Body of pancreas (tissue), 4 donors: Measurements from ENCODE around the gene AFF3. TPM values are rescaled to one million over a fixed set of nuclear protein-coding genes. Genes with fewer than 3 reads are reported as not detected.

Experiments
- ATAC-seq: fragments of 150-250 bp; one replicate; pipeline ENCODE4 v1.9.1; 2016
- DNase-seq, 4 donors: peaks; one replicate each; pipeline ENCODE4 v3.0.0-alpha.2; 2019
- H3K27ac ChIP-seq, 4 donors: fragments of 200-600 bp; sonication (generic); 1 replicate in 3 of 4; 2 replicates in 1 of 4; pipeline versions ENCODE4 v1.5.1 to v1.6.1; 2016 to 2019; ENCODE audit warnings: mild to moderate bottlenecking in 1 of 4, mixed read lengths in 1 of 4, moderate library complexity in 1 of 4
- H3K27me3 ChIP-seq, 2 donors: fragments of 200-600 bp; sonication (generic); one replicate each; pipeline ENCODE4 v1.6.0; 2016; ENCODE audit warnings: mild to moderate bottlenecking in 1 of 2
- H3K36me3 ChIP-seq, 2 donors: fragments of 200-600 bp; sonication (generic); replicated peaks in 1 of 2; 2 replicates each; pipeline ENCODE4 v1.5.1; 2016; ENCODE audit warnings: low read depth in 2 of 2; ENCODE audit not compliant: insufficient read depth in 1 of 2
- H3K4me1 ChIP-seq: fragments of 200-600 bp; sonication (generic); one replicate; pipeline ENCODE4 v1.6.0; 2016
- H3K4me3 ChIP-seq, 2 donors: fragments of 200-600 bp; sonication (generic); 1 replicate in 1 of 2; 2 replicates in 1 of 2; pipeline ENCODE4 v1.5.1; 2016 to 2019
- H3K9me3 ChIP-seq, 3 donors: fragments of 200-600 bp; sonication (generic); 1 replicate in 2 of 3; 2 replicates in 1 of 3; pipeline ENCODE4 v1.5.1; 2016
- CTCF ChIP-seq, 7 experiments: fragments of 450-650 bp in 4 of 7; fragments of 200-600 bp in 3 of 7; sonication (generic) in 3 of 7; IDR thresholded peaks; one replicate each; pipeline ENCODE4 v1.5.1; 2016 to 2019; ENCODE audit warnings: antibody characterized with exemption in 7 of 7
- POLR2A ChIP-seq, 3 donors: fragments of 450-650 bp; IDR thresholded peaks; one replicate each; pipeline ENCODE4 v1.6.1; 2016; ENCODE audit warnings: antibody characterized with exemption in 3 of 3, mild to moderate bottlenecking in 2 of 3
- WGBS, 2 donors: methylation state at CpG; one replicate each; pipeline ENCODE4 v1.1.5; 2017; 5-methylcytosine and 5-hydroxymethylcytosine counted together
- intact Hi-C: fragments of 100-400 bp; cut with DNase I; formaldehyde crosslinking; loops from one replicate; pipeline ENCODE4 v1.15.1; 2023
- total RNA-seq, 2 donors: library from RNA; depleted of rRNA; stranded (reverse); fragments of >200 nt; gene quantifications; one replicate each; pipeline ENCODE4 v1.1.0, GENCODE V29; 2016

The AFF3 gene
- total RNA-seq, 2 donors from 2014 or later, result 0.52 to 0.99 TPM

DNA sequence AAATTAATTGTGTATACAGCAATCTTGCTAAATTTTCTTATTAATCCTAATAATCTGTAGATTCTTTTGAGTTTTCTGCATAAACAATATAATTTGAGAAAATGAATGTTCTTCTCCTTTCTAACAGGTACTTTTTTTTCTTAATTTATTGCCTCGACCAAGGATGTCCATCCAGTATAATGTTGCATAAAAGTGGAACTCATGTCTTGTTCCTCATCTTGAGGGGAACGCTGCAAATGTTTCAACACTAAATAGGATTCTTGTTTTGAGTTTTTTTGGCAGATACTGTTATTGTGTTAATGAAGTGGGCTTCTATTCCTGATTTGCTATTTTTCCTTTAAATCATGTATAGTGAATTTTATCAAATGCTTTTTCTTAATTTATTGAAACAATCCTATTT lies 408.2 kb downstream of the AFF3 start:
- no peak overlapping the region for H3K27ac ChIP-seq
- no peaks in the 10 kb centered on the region for H3K4me1 ChIP-seq
- 54 to 69% methylated on average over 2 of the region's 2 CpGs for WGBS, 2 donors
- intact Hi-C loops, result no loop called here
- no peak overlapping the region for H3K4me3 ChIP-seq
- TF ChIP-seq POLR2A (IDR thresholded peaks at IDR 0.05) (no peak), CTCF (IDR thresholded peaks at IDR 0.05) (no peak)
- ATAC-seq (no peak), DNase-seq (no peak)
- H3K27me3 ChIP-seq, result no peaks in the 10 kb centered on the region
- H3K36me3 ChIP-seq, result no peaks in the 10 kb centered on the region
- no peaks in the 10 kb centered on the region for H3K9me3 ChIP-seq

DNA sequence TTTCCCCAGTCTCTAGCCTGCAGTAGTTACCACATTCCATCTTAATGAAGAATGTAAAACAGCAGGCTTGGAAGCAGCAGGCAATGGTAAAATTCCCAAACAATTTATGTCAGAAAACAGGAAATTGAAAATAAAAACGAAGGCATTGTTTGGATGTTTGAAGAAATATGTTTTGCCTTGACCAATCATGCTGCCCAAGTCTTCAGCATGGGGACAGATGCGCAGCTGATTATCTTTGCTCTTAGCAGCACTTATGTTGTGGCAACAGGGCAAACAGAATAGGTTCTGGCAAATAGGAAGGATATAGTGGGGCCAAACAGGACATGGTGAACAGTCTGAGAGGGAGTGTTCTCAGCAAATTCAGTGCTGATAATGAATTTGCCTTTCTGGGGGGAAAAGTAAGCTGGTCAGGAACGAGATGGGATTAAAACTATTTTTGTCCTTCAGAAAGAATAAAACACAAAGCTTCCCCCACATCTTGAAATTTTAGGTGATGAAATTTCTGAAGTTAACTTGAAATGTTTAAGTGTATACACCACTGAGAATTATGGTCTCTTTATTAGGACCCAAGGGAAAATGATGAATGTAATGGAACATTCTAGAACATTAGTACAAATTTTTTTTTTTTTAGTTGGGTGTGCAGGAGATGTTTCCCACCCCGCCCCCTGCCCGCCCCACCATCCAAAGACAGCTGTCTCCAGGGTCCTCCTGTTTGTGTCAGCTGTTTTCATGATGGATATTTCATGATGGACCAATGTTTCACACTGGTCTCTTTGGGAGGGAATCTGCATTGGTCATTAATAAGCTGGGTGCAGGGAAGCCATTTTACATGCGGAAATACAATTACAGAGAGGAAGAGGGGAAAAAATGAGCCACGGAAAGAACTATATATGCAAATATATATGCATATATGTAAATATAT lies 413.0 kb downstream of the AFF3 start:
- ATAC-seq (no peak), DNase-seq (no peak)
- Histone ChIP-seq H3K36me3 (no peaks in the 10 kb centered on the region), H3K27ac (no peak overlapping the region), H3K4me3 (no peak overlapping the region), H3K9me3 (no peaks in the 10 kb centered on the region), H3K4me1 (no peaks in the 10 kb centered on the region), H3K27me3 (no peaks in the 10 kb centered on the region)
- WGBS, 2 donors, result 74 to 87% methylated on average over 7 of the region's 7 CpGs
- intact Hi-C loops, result loop anchor here (10.0 kb wide), 1 partner anchor 515 kb away; no protein-coding TSS in a partner anchor
- TF ChIP-seq POLR2A (IDR thresholded peaks at IDR 0.05), result no peak
- no peak for TF ChIP-seq CTCF (IDR thresholded peaks at IDR 0.05)

DNA sequence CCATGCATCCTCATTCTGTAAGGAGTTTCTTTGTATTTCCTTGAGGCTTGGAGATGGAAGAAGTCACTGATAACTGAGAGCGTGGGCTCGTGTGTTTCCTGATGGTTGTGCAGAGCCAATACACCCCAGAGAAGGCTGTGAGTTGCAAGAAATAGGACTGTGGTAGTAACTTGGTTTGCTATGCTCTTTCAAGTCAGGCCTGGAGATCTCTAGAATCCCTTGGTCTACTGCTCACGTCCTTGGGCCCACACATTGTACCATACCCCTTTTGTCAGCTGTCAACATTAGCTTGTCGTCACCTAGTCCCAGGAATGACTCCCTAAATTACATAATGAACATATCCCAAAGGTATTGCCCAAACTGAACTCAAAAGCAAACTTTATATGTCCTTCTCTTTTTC lies 414.2 kb downstream of the AFF3 start:
- ATAC-seq, result no peak
- DNase-seq, result no peak
- H3K4me1 ChIP-seq, result no peaks in the 10 kb centered on the region
- no peaks in the 10 kb centered on the region for H3K36me3 ChIP-seq
- no peak for TF ChIP-seq CTCF (IDR thresholded peaks at IDR 0.05)
- TF ChIP-seq POLR2A (IDR thresholded peaks at IDR 0.05), result no peak
- H3K27ac ChIP-seq, result no peak overlapping the region
- no peaks in the 10 kb centered on the region for H3K9me3 ChIP-seq
- H3K4me3 ChIP-seq, result no peak overlapping the region
- H3K27me3 ChIP-seq, result no peaks in the 10 kb centered on the region
- intact Hi-C loops, result loop anchor here (10.0 kb wide), 1 partner anchor 517 kb away; no protein-coding TSS in a partner anchor
- 67 to 77% methylated on average over 4 of the region's 4 CpGs for WGBS, 2 donors

- no peak for DNase-seq
- WGBS, 2 donors, result 56 to 59% methylated on average over 1 of the region's 1 CpG
- no peak for ATAC-seq
- intact Hi-C loops, result loop anchor here (10.0 kb wide), 1 partner anchor 518 kb away; no protein-coding TSS in a partner anchor
- Histone ChIP-seq H3K27ac (no peak overlapping the region), H3K9me3 (peaks cover 0 to 7% (median 0%) of the 10 kb centered on the region in 3 donors), H3K36me3 (no peaks in the 10 kb centered on the region), H3K27me3 (no peaks in the 10 kb centered on the region), H3K4me1 (no peaks in the 10 kb centered on the region), H3K4me3 (no peak overlapping the region)
- TF ChIP-seq CTCF (IDR thresholded peaks at IDR 0.05) (no peak), POLR2A (IDR thresholded peaks at IDR 0.05) (no peak)
Observed at GRCh38 chr2:99727199-99727598, 415.2 kb downstream of the AFF3 start.
